D341Med (cell line): Measurements from ENCODE around the gene GLCE.
"Not testable (repeated sequence)": the region's sequence is repeated elsewhere in the genome, so short reads cannot be mapped to it uniquely, and the experiment has no call there.

Source experiments
- DNase-seq: peaks from one replicate; pipeline ENCODE4 v3.0.0; 2012; ENCODE audit warnings: low spot score

GLCE gene

DNA sequence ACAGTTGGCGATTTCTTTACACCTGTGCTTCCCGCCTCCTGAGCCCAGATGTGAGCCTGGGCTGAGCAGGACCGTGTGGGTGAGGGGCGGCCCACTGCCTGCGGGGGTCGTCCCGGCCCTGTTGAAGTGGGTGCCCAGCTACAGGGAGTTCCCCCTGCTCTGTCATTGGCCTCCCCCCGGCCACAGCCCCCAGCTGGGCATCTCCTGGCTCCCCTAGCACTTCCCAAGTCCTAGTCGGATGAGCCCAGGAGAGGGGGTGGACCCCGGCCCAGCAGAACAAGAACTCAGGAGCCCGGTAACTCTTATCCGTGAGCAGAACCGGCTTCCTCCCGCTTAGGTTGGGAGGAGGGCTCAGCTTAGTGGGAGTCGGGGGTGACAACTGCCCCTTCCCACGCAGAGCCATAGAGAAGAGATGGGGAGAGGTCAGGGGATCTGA, 139.0 kb downstream of the GLCE start:
- DNase-seq, result no peak

DNA sequence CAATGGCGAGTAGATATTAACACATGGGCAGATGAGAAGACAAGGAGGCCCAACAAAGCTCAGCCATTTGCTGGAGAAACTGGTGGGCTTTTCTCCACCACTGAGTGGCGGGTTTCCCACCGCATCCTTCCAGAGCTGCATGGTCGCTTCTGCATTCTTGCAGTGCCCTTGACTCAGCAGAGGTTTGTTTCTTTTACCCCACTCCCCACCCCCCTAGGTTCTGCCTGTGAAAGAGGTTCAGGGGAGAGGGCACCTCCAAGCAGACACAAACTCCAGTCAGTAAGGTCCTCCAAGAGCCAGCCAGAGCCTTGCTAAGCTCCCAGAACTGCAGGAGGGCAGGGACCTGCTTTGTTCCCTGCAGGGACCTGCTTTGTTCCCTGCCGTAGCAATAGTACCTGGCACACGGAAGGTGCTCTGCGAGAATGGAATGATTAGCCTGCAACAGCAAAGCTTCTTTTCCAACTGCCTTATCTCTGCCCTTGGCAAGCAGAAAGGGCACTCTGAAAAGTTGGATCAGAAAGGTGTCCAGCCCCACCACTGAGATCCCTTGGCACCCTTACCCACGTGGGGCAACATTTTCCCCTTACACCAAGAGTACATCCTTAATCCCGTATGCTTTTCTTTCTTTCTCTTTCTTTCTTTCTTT, 139.6 kb downstream of the GLCE start:
- DNase-seq, result no peak

DNA sequence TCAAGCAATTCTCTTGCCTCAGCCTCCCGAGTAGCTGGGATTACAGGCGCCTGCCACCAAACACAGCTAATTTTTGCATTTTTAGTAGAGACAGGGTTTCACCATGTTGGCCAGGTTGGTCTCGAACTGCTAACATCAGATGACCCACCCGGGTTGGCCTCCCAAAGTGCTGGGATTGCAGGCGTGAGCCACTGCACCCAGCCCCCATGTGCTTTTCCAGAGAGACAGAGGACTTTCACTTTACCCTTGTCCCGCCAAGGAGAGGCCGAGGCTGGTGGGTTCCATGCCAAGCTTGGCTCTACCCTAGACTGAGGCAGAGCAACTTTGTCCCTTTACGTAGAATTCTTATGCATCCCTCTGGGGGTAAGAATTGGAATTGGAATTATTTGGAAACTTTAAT, 140.7 kb downstream of the GLCE start:
- not testable (repeated sequence) for DNase-seq

DNA sequence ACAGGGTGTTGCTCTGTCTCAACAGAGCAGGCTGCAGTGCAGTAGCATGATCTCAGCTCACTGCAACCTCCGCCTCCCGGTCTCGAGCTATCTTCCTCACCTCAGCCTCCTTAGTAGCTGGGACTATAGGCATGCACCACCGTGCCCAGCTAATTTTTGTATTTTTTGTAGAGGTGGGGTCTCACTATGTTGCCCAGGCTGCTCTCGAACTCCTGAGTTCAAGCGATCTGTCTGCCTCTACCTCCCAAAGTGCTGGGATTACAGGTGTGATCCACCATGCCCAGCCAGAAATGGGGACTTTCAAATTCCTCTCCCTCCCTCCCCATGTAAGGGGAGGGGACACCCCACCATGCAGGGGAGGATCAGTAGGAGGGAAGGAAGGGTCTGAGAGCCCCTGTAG, 141.7 kb downstream of the GLCE start:
- DNase-seq, result not testable (repeated sequence)

DNA sequence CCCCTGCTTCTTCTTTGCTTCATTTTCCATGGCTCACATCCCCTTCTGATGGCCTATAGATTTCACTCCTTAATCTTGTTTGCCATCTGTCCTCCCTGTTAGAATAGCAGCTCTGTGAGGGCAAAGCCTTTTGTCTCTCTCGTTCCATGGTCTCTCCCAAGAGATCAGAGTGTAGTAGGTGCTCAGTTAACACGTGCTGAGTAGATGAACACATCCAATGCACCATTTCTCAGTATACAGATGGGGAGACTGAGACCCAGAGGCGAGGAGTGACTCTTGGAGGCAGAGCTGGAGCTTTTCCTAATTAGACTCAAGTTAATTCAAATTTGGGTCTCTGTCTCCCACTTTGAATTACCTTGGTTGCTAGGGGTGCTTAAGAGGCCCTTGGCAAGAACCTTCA, 142.5 kb downstream of the GLCE start:
- DNase-seq, result no peak

DNA sequence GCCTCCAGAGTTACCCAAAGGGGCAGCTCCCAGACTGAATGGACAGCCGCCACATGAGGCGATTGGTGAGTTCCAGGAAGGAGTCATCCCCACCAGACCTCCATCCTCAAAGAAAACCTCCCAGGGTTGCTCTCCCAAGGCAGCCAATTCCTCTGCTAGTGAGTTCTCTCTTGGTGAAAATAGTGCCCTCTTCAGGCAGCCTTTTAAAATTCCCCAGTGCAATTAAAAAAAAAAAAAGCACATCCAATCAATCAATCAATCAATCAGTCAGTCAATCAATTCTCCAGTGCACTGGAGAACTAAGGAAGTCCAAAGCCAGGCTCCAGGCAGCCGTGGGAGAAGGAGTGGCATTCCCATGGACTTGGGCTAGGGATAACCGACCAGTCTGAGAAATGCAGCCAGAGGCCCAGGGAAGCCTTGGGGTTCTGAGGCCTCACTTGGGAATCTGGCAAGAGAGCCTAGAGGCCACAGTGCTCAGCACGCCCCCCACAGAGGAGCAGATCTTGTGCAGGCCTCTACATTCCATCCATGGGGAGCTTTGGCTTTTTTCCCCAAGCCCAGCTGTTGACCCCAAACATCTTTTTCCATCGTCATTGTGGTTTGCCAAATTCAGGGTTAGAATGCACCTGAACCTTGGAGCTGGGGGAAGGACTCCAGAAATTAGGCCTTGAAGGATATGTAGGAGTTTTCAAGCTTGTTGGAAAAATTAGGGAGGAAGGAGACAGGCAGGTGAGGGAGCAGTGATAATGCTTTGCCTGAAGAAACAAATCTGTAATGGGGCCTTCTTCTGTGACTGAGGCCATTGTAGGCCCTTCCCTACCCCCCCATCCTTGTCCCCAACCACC, 143.1 kb downstream of the GLCE start:
- no peak for DNase-seq

DNA sequence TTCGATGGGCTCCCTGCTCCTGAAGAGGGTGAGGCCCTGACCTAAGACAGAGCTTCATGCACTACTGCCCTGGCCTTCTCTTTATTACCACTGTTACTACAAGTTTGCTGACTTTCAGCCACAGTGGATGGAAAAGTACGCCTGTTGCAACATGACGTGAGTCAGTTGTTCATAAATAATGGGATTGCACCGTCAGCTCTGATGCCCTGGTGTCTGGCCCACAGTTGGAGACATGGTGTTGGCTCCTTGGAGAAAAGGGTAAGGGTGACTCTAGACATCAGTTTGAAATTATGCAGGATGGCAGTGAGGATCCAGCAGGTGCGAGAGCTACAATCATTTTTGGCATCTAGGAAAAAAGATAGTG, 143.7 kb downstream of the GLCE start:
- no peak for DNase-seq

DNA sequence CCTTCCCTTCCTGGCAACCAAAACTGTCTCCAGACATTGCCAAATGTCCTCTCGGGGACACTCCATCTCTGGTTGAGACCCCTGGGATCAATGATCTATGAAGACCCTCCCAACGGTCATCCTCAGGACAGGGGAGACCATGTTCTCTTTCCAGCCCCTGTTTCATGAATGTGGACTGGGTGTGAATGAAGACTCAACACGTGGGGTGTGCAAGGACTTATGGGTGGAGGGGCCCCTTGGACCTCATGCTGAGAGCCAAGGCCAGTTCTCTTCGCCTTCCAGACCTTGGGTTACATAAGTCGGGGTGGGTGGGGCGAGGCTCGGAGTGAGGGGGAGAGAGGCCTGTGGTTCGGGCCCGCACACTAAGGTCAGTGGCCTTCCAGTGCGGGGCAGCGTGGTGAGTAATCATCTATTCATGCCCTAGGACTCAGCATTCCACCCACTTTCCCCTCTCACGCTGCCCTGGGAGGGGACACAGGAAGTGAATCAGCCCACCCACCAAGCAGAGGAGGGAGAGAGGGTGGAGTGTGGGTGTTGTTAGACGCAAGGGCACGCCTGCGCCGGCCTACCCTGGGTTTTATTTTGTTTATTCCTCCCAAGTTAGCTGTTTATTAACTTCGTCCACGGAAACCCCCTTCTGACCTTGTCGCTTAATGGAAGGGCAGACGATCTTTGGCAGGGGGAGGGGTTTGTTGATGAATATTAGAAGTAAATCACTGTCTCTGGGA, 144.9 kb downstream of the GLCE start:
- DNase-seq, result no peak

DNA sequence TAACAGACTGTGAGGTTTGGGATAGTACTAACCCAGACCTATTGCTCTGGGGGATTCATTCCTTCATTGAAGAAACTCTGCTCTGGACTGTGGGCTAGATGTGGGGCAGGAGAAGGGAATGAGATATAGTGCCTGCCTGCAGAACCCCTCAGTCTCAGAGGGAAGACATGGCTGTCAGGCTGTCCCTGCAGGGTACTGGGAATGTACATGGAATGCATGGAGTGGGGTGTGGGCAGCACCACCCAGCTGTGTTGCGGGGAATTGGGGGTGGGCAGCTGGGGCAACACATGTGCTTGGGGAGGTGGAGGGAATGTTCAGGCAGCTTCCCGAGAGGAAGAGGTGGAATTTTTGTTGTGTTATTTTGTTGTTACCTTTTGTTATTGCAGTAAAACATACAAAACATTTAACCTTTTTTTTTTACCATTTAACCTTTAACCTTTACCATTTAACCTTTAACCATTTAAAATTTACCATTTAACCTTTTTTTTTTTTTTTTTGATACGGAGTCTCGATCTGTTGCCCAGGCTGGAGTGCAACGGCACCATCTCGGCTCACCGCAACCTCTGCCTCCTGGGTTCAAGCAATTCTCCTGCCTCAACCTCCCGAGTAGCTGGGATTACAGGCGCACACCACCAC, 145.6 kb downstream of the GLCE start:
- no peak for DNase-seq

DNA sequence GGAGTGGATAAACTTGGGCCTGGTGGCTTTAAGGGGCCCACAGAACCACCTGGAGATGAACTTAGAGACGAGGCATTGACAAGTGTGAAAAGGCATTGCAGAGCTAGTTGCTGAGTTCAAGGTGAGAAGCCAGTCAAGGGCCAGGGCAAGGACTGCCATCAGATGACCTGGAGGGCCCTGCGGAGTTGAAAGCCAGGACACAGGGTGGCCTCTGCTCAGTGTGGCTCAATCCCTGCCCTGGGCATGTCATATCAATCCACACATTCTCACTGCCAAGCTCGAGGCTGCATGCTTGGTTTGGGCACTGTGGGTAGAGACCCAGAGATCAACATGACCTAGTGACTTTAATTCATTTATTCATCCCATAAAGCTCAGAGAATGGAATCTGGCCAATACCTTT, 147.5 kb downstream of the GLCE start:
- no peak for DNase-seq

DNA sequence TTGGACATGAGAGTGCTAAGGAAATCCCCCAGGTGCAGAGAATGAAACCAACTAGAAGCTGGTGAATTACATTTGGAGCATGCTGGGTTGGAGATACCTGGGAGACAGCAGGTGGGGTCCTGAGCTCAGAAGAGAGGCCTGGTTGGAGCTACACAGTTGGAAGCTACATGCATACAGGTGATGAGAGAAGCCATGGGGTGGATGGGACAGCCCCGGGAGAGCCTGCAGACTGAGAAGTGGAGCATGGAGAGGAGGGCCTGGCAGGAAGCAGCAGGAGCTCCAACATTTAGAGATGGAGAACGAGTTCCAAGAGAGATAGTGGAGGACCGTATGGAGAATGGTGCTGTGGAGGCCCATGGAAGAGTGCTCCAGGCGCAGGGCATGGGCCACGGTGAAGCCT, 148.5 kb downstream of the GLCE start:
- no peak for DNase-seq

DNA sequence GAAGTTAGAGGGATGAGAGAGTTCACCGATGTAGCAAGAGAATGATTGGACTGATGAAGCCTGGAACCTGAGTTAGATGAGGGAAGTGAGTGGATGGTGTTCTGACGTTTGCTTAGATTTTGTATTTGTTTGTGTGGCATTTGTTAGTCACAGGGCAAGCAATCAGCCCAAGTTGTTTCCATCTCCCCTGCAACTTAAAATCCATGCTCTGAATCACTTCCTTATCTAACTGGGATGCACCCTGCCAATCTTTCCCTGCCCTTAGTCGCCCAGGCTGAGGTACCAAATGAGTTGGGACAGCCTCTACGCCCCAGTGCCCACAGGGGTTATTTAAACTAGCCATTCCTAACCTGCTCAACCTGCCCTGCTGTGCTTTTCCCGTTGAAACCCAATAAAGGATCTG, 150.9 kb downstream of the GLCE start:
- no peak for DNase-seq

DNA sequence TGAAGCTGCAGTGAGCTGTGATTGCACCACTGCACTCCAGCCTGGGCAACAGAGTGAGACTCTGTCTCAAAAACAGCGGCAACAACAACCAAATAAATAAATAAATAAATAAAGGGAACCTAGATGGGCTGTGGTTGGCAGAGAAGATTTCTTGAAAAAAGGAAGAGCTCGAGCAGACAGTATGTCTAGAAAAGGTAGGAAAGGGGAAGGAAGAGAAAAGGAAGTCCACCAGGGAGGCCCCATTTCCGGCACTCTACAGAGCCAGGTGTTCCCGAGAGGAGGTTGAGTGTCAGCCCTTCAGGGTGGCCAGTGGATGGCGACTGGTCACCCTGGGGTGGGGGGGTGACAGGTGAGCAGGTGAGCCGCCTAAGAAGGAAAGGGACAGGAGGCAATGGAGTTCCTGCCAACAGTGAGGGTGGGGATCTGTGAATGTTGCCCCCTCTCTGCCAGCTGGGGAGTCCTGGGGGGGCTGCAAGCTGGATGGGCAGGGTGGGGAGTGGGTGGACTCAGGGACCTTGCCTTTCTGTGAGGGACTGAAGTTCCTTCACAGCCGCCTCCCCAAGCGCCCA, 153.1 kb downstream of the GLCE start:
- DNase-seq, result peak; percentile 21

DNA sequence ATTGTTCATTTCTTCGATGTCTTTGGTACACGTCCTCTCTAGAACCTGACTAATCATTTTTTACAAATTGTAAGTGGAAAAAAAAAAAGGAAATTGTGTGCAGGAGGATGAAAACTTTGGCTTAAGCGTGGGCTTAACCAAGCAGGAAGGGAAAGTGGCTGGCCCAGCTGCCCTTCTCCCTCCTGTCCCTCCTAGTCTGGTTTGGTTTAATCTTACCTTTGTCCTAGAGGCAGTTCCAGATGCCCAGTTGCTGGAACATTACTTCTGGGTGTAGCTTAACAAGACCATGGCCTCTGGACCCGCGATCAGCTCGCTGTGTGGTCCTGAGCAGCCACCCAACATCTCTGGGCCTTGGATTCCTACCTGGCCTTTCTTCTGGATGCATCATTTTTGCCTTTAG, 153.7 kb downstream of the GLCE start:
- no peak for DNase-seq

DNA sequence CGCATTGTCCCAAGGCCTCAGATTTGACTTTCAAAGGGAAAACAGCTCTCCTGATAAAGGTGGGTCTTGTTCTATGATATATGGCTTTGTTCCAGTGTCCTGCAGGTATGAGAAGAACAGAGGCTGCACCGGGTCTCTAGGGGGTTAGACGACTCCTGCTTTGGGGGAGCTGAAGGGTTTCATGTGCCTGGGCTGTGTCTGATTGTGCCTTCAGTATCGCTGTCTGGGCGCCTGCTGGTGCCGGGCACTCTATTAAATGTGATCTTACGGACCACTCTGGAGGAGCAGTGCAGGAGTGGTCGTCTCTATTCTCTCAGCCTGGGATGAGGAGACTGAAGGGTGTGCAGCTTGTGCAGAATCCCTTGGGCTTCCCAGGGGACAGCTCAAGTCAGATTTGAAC, 154.3 kb downstream of the GLCE start:
- DNase-seq, result peak; percentile 22

DNA sequence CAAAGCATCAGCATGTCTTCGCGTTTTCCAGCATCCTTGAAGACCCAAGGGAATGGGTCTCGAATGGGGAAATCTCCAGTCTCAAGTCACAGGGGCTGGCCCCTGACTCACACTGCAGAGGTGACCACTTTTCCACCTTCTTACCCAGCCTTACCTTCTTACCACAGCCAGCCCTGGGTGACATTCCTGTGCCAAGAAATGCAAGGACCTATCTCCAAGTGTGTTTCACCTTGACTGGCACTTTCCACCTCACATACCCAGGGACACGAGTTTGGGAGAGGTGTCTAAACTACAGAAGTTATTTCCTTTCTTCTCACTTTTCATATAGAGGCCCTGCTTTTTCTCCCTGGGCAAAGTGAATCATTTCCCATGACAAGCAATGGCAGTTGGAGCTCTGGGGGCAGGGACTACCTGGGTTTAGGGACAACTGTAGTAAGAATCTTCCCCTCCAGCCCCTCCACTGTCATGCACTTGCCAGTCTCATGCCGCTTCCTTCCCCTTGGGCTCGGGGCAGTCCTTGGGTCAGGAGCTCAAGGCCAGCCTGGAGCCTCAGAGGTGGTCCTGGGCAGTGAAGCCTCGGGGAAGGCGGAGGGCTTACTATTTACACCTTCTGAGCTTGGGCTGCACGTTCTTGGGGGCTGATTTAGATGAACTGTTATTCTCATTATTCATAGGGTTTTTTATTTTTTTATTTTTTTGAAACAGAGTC, 155.1 kb downstream of the GLCE start:
- DNase-seq, result no peak

DNA sequence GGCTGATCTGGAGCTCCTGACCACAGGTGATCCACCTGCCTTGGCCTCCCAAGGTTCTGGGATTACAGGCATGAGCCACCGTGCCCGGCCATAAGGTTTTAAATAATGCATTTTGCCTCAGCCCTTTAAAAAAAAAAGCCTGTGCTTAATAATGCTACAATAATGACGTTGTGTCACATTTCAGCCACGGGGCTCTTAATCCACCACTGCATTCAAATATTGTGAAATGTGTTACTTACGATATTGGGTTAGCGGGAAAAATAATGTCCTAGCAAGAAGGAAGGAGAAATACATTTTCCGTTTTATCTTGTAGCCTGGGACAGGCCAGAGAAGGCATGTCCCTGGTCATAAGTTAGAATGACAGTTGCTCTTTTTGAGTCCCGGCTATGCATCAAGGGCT, 155.9 kb downstream of the GLCE start:
- DNase-seq, result no peak

DNA sequence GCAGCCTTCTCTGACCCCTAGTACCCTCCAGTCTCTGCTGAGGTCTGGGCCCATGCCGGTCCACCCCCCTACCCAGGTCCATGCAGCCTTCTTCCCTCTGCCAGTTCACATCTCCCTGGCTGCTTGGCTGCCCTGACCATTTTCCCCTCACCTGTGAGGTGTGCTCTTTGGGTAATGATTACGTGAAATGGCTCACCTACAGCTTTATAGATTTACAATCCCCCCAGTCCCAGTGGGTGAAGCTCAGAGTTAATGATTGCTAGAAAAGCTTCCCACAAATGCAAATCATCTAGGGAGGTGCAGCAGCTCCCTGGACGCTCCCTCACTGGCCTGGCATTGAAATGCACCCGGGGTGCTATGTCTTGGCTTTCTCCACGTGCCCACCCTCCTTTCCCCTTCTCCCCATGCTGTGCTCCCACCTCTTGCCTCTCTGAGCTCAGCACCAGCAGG, 157.0 kb downstream of the GLCE start:
- no peak for DNase-seq

DNA sequence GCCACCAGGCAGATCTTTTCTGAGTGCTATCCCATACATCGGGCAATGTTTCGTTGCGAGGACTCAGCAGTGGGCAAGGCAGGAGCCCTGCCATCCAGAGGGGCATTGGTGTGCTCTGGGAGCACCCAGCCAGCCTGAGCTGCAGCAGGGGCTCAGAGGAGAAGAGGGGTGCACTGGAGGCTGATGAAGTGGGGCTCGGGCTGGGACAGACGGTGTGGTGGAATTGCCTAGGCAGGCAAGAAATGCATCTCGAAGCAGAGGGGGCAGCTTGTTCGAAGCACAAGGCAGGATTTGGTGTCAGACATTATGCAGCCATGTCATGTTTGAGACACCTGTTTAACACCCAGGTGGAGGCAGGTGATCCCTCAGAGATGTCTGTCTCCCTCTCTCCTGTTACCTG, 157.6 kb downstream of the GLCE start:
- DNase-seq, result no peak

DNA sequence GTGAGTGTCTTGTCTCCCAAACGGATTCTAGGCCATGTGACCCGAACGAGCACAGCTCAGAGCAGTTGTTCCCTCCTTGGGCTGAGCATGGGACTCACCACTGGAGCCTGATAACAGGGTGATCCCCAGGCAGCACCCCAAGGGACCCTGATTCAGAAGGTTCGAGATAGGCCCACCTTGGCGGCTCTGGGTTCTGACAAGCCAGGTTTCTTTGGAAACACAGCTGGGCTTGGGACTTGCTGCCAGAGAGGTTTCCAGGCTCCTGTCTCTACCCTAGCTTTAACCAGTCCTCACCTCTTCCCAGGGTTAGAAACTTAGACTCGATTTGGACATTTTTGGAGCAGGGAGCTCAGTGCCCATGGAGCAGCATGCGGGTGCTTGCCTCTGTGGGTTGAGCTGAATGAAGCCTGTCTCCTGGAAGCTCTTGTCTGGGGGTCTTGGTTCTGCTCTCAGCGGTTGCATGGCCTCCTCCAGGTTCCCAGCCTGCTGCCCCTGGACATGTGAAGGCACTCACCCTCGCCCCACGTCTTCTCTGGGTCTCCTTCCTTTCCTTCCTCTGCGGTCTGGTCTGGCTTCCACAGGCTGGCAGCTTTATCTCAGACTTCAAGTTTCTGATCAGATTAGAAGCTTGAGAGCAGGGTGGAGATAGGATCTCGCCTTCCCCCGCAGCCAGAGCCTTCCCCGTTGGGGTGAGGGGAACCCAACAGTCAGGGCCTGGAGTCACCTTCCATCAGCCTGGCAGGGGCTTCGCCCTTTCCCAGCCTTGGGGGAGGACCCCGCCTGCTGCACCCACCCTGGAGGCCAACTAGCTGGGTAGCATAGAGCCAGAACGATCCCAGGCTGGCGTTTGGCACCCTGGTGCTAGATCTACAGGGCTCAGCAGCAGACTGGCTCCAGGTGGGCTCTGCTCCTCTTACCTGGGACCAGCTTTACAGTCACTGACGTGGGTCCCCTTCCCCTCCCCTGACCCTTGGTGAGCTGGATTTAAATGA, 159.2 kb downstream of the GLCE start:
- DNase-seq, result no peak
